HEK293 (cell line): Measurements from ENCODE around the gene LSM10.
A peak's percentile ranks its signal among the peaks of the same experiment; 100 is the strongest.

Experiments
- ELK4 ChIP-seq: IDR thresholded peaks from 2 replicates; pipeline ENCODE4 v1.6.1; 2011; ENCODE audit warnings: mild to moderate bottlenecking, low read depth, low read length, borderline replicate concordance
- GLI4 ChIP-seq: fragments of 450-650 bp; formaldehyde crosslinking; IDR thresholded peaks from 2 replicates; pipeline ENCODE4 v1.5.1; 2016; ENCODE audit warnings: missing biosample characterization, missing genetic modification characterization
- GLIS1 ChIP-seq: fragments of 450-650 bp; formaldehyde crosslinking; IDR thresholded peaks from 2 replicates; pipeline ENCODE4 v1.5.1; 2016; ENCODE audit warnings: missing biosample characterization, missing genetic modification characterization
- KLF7 ChIP-seq: fragments of 450-650 bp; formaldehyde crosslinking; IDR thresholded peaks from 2 replicates; pipeline ENCODE4 v1.5.1; 2016; ENCODE audit warnings: missing biosample characterization, missing genetic modification characterization, borderline replicate concordance
- MZF1 ChIP-seq: fragments of 450-650 bp; formaldehyde crosslinking; IDR thresholded peaks from 2 replicates; pipeline ENCODE4 v1.5.1; 2017; ENCODE audit warnings: missing biosample characterization, missing genetic modification characterization, borderline replicate concordance
- WT1 ChIP-seq: fragments of 450-650 bp; formaldehyde crosslinking; IDR thresholded peaks from 2 replicates; pipeline ENCODE4 v1.5.1; 2016; ENCODE audit warnings: missing biosample characterization, missing genetic modification characterization
- ZBTB11 ChIP-seq: fragments of 450-650 bp; formaldehyde crosslinking; conservative IDR thresholded peaks from 2 replicates; pipeline ENCODE4 v1.5.1; 2016; ENCODE audit warnings: low read depth, missing biosample characterization, missing genetic modification characterization
- ZEB2 ChIP-seq: fragments of 450-650 bp; formaldehyde crosslinking; IDR thresholded peaks from 2 replicates; pipeline ENCODE4 v1.5.1; 2016; ENCODE audit warnings: missing biosample characterization, missing genetic modification characterization
- ZNF133 ChIP-seq: fragments of 450-650 bp; formaldehyde crosslinking; IDR thresholded peaks from 2 replicates; pipeline ENCODE4 v1.5.1; 2016; ENCODE audit warnings: missing biosample characterization, missing genetic modification characterization
- ZNF138 ChIP-seq: fragments of 450-650 bp; formaldehyde crosslinking; IDR thresholded peaks from 2 replicates; pipeline ENCODE4 v1.5.1; 2016; ENCODE audit warnings: missing biosample characterization, missing genetic modification characterization, borderline replicate concordance
- ZNF157 ChIP-seq: fragments of 450-650 bp; formaldehyde crosslinking; IDR thresholded peaks from 2 replicates; pipeline ENCODE4 v1.5.1; 2016; ENCODE audit warnings: missing biosample characterization, missing genetic modification characterization
- ZNF202 ChIP-seq: fragments of 450-650 bp; formaldehyde crosslinking; IDR thresholded peaks from 2 replicates; pipeline ENCODE4 v1.5.1; 2016; ENCODE audit warnings: missing biosample characterization, missing genetic modification characterization, borderline replicate concordance
- ZNF211 ChIP-seq: fragments of 450-650 bp; formaldehyde crosslinking; IDR thresholded peaks from 2 replicates; pipeline ENCODE4 v1.5.1; 2016; ENCODE audit warnings: low read depth, missing biosample characterization, missing genetic modification characterization
- ZNF221 ChIP-seq: fragments of 450-650 bp; formaldehyde crosslinking; IDR thresholded peaks from 2 replicates; pipeline ENCODE4 v1.5.1; 2017; ENCODE audit warnings: missing biosample characterization, missing genetic modification characterization, borderline replicate concordance
- ZNF223 ChIP-seq: fragments of 450-650 bp; formaldehyde crosslinking; IDR thresholded peaks from 2 replicates; pipeline ENCODE4 v1.5.1; 2016; ENCODE audit warnings: missing biosample characterization, missing genetic modification characterization
- ZNF24 ChIP-seq: fragments of 450-650 bp; formaldehyde crosslinking; IDR thresholded peaks from 2 replicates; pipeline ENCODE4 v1.5.1; 2016; ENCODE audit warnings: missing biosample characterization, missing genetic modification characterization
- ZNF302 ChIP-seq: fragments of 450-650 bp; formaldehyde crosslinking; IDR thresholded peaks from 2 replicates; pipeline ENCODE4 v1.5.1; 2016; ENCODE audit warnings: missing biosample characterization, missing genetic modification characterization, low read depth
- ZNF335 ChIP-seq: fragments of 450-650 bp; formaldehyde crosslinking; conservative IDR thresholded peaks from 2 replicates; pipeline ENCODE4 v1.5.1; 2016; ENCODE audit warnings: missing biosample characterization, missing genetic modification characterization
- ZNF354C ChIP-seq: fragments of 450-650 bp; formaldehyde crosslinking; IDR thresholded peaks from 2 replicates; pipeline ENCODE4 v1.5.1; 2016; ENCODE audit warnings: missing biosample characterization, missing genetic modification characterization, low read depth, borderline replicate concordance
- ZNF473 ChIP-seq: fragments of 450-650 bp; formaldehyde crosslinking; IDR thresholded peaks from 2 replicates; pipeline ENCODE4 v1.5.1; 2017; ENCODE audit warnings: missing biosample characterization, missing genetic modification characterization
- ZNF48 ChIP-seq: fragments of 450-650 bp; formaldehyde crosslinking; IDR thresholded peaks from 2 replicates; pipeline ENCODE4 v1.5.1; 2016; ENCODE audit warnings: missing biosample characterization, missing genetic modification characterization
- ZNF510 ChIP-seq: fragments of 450-650 bp; formaldehyde crosslinking; IDR thresholded peaks from 2 replicates; pipeline ENCODE4 v1.5.1; 2018; ENCODE audit warnings: mild to moderate bottlenecking, missing genetic modification characterization, missing biosample characterization; ENCODE audit not compliant: insufficient replicate concordance
- ZNF514 ChIP-seq: fragments of 450-650 bp; formaldehyde crosslinking; IDR thresholded peaks from 2 replicates; pipeline ENCODE4 v1.5.1; 2016; ENCODE audit warnings: missing biosample characterization, missing genetic modification characterization
- ZNF544 ChIP-seq: fragments of 450-650 bp; formaldehyde crosslinking; IDR thresholded peaks from 2 replicates; pipeline ENCODE4 v1.5.0; 2017; ENCODE audit warnings: missing biosample characterization, missing genetic modification characterization
- ZNF549 ChIP-seq: fragments of 450-650 bp; IDR thresholded peaks from 2 replicates; pipeline ENCODE4 v1.5.1; 2018; ENCODE audit warnings: missing biosample characterization, missing genetic modification characterization, mild to moderate bottlenecking, inconsistent platforms, moderate library complexity
- ZNF571 ChIP-seq: fragments of 450-650 bp; formaldehyde crosslinking; IDR thresholded peaks from 2 replicates; pipeline ENCODE4 v1.5.0; 2017; ENCODE audit warnings: missing biosample characterization, missing genetic modification characterization
- ZNF600 ChIP-seq: fragments of 450-650 bp; formaldehyde crosslinking; IDR thresholded peaks from 2 replicates; pipeline ENCODE4 v1.5.1; 2016; ENCODE audit warnings: missing biosample characterization, missing genetic modification characterization
- ZNF626 ChIP-seq: fragments of 450-650 bp; sonication (Bioruptor Pico); formaldehyde crosslinking; IDR thresholded peaks from 2 replicates; pipeline ENCODE4 v1.5.1; 2018; ENCODE audit warnings: missing biosample characterization, missing genetic modification characterization, inconsistent platforms
- ZNF654 ChIP-seq: fragments of 450-650 bp; formaldehyde crosslinking; IDR thresholded peaks from 2 replicates; pipeline ENCODE4 v1.5.1; 2016; ENCODE audit warnings: low read depth, missing biosample characterization, missing genetic modification characterization
- ZNF658 ChIP-seq: fragments of 450-650 bp; formaldehyde crosslinking; IDR thresholded peaks from 2 replicates; pipeline ENCODE4; 2016; ENCODE audit warnings: missing biosample characterization, missing genetic modification characterization
- ZNF664 ChIP-seq: fragments of 450-650 bp; formaldehyde crosslinking; IDR thresholded peaks from 2 replicates; pipeline ENCODE4 v1.5.1; 2016; ENCODE audit warnings: missing biosample characterization, missing genetic modification characterization
- ZNF677 ChIP-seq: fragments of 450-650 bp; IDR thresholded peaks from 2 replicates; pipeline ENCODE4 v1.5.0; 2018; ENCODE audit warnings: missing biosample characterization, mild to moderate bottlenecking, missing genetic modification characterization, moderate library complexity
- ZNF76 ChIP-seq: fragments of 450-650 bp; formaldehyde crosslinking; IDR thresholded peaks from 2 replicates; pipeline ENCODE4; 2016; ENCODE audit warnings: low read depth, missing biosample characterization, missing genetic modification characterization, borderline replicate concordance
- ZNF776 ChIP-seq: fragments of 450-650 bp; formaldehyde crosslinking; IDR thresholded peaks from 2 replicates; pipeline ENCODE4 v1.5.0; 2017; ENCODE audit warnings: missing biosample characterization, missing genetic modification characterization, borderline replicate concordance
- ZNF791 ChIP-seq: fragments of 450-650 bp; formaldehyde crosslinking; IDR thresholded peaks from 2 replicates; pipeline ENCODE4 v1.5.1; 2016; ENCODE audit warnings: missing biosample characterization, missing genetic modification characterization
- ZSCAN23 ChIP-seq: fragments of 450-650 bp; formaldehyde crosslinking; IDR thresholded peaks from 2 replicates; pipeline ENCODE4 v1.5.1; 2016; ENCODE audit warnings: missing biosample characterization, missing genetic modification characterization
- ZSCAN4 ChIP-seq: fragments of 450-650 bp; formaldehyde crosslinking; IDR thresholded peaks from 2 replicates; pipeline ENCODE4 v1.5.1; 2017; ENCODE audit warnings: missing biosample characterization, missing genetic modification characterization

LSM10 gene

GRCh38 chr1:36400825-36401601 lies 3.3 kb upstream of the LSM10 start (continued):
- TF ChIP-seq GLIS1 (tag by site-specific recombination) = peak; percentile 84
- TF ChIP-seq MZF1 (tag by site-specific recombination) = no peak
- TF ChIP-seq ZNF514 (tag by site-specific recombination) = no peak
- TF ChIP-seq WT1 = peak; percentile 81
- no peak for TF ChIP-seq ZNF211 (tag by site-specific recombination)
- TF ChIP-seq ZBTB11 (tag by site-specific recombination) = peak; percentile 97
- no peak for TF ChIP-seq ELK4
- no peak for TF ChIP-seq ZNF544 (tag by site-specific recombination)
- TF ChIP-seq ZNF791 (tag by site-specific recombination) = no peak
- TF ChIP-seq ZNF654 = no peak
- TF ChIP-seq ZNF157 (tag by site-specific recombination) = no peak
- TF ChIP-seq ZNF600 (tag by site-specific recombination) = peak; percentile 81
- TF ChIP-seq ZNF549 (tag by site-specific recombination) = no peak
- TF ChIP-seq ZNF202 (tag by site-specific recombination) = no peak
- no peak for TF ChIP-seq ZNF221 (tag by site-specific recombination)
- TF ChIP-seq ZNF76 (tag by site-specific recombination) = peak; percentile 58; the same call in 1 of the 2 replicates
- peak; percentile 51; the same call in 1 of the 2 replicates for TF ChIP-seq ZNF24 (tag by site-specific recombination)
- 0 out of 2 replicates have a peak, but pooled peaks have one; percentile 7 for TF ChIP-seq ZNF664 (tag by site-specific recombination)
- no peak; the same call in 1 of the 2 replicates for TF ChIP-seq ZNF335 (tag by site-specific recombination)
- TF ChIP-seq GLI4 (tag by site-specific recombination) = no peak
- TF ChIP-seq ZNF302 (tag by site-specific recombination) = no peak
- no peak for TF ChIP-seq ZNF677 (tag by site-specific recombination)
- no peak for TF ChIP-seq ZNF354C (tag by site-specific recombination)
- TF ChIP-seq ZEB2 (tag by site-specific recombination) = peak; percentile 62; the same call in 1 of the 2 replicates
- no peak for TF ChIP-seq ZNF571 (tag by site-specific recombination)
- TF ChIP-seq KLF7 (tag by site-specific recombination) = no peak
- no peak for TF ChIP-seq ZSCAN23 (tag by site-specific recombination)
- TF ChIP-seq ZNF776 (tag by site-specific recombination) = no peak
- TF ChIP-seq ZNF473 (tag by site-specific recombination) = no peak
- TF ChIP-seq ZNF658 (tag by site-specific recombination) = no peak
- no peak for TF ChIP-seq ZNF223
- TF ChIP-seq ZSCAN4 = no peak
- no peak for TF ChIP-seq ZNF48 (tag by site-specific recombination)
- TF ChIP-seq ZNF510 = no peak
- no peak for TF ChIP-seq ZNF138 (tag by site-specific recombination)
- TF ChIP-seq ZNF626 (tag by site-specific recombination) = no peak
- TF ChIP-seq ZNF133 (tag by site-specific recombination) = no peak
